SH-SY5Y (cell line): ENCODE results near the gene RIMS1.

ENCODE experiments used
- GATA2 ChIP-seq: IDR thresholded peaks from 2 replicates; pipeline ENCODE4 v1.6.1; 2011; ENCODE audit warnings: mild to moderate bottlenecking, low read depth, low read length
- GATA3 ChIP-seq: IDR thresholded peaks from 2 replicates; pipeline ENCODE4 v1.6.1; 2011; ENCODE audit warnings: low read depth, mild to moderate bottlenecking, low read length, moderate library complexity

Gene RIMS1

DNA sequence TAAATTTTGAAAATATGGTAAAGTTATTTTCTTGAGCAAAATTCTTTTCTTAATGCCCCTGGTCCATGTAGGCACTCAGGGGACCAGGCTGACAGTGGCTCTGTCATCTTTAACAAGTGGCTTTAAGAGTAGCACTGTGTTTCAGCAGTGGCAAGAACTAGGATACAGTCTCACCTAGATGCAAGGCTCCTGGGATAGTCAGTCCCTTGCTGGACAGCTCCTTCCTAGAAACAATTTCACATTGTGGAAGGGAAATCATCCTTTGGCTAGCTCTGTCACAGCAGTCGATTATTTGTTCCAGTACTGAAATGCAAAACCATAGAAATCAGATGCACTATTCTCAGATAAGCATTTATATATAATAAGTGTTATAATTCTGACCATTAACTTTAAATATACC is 560.1 kb downstream of the RIMS1 start:
- no peak for TF ChIP-seq GATA3
- TF ChIP-seq GATA2, result no peak
